GM19193 (cell line): ENCODE data around the gene MVB12A.

Experiments used
- POLR2A ChIP-seq: IDR thresholded peaks from 4 replicates; pipeline ENCODE4 v1.6.1; 2011; ENCODE audit not compliant: insufficient read depth, insufficient read length; ENCODE audit errors: extremely low read depth

Gene MVB12A

DNA sequence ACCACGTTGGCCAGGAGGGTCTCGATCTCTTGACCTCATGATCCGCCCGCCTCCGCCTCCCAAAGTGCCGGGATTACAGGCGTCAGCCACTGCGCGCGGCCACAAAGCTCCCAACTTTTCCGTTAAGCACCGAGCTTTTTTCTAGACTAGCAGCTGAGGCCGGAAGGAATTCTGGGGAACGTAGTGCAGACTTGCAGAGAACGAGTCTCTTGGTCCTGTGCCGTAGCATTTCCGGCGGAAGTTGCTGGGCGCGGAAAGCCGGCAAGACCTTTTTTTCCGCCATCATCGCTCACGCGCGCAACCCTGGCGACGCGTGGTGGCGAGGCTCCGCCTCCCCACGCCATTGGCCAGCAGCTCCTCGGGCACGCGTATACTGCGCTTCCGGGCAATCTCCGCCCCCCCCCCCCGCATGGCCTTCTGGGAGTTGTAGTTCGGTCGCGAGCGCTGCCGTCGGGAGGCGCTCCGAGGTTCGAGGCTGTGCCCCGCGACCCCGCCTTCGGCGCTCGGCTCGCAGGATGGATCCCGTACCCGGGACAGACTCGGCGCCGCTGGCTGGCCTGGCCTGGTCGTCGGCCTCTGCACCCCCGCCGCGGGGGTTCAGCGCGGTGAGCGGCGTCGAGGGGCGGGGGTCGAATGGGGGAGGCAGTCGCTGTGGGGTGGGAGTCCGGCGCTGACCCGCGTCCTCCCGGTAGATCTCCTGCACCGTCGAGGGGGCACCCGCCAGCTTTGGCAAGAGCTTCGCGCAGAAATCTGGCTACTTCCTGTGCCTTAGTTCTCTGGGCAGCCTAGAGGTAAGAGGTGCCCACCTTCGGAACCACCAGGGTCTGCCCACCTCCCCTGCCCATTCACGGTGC, at the start of gene MVB12A:
Gene MVB12A, plus strand, starts transcription at position 427 of the 854 bp plus-strand sequence. Its CDS starts 89 bp downstream, at position 516.
- TF ChIP-seq POLR2A: no peak

DNA sequence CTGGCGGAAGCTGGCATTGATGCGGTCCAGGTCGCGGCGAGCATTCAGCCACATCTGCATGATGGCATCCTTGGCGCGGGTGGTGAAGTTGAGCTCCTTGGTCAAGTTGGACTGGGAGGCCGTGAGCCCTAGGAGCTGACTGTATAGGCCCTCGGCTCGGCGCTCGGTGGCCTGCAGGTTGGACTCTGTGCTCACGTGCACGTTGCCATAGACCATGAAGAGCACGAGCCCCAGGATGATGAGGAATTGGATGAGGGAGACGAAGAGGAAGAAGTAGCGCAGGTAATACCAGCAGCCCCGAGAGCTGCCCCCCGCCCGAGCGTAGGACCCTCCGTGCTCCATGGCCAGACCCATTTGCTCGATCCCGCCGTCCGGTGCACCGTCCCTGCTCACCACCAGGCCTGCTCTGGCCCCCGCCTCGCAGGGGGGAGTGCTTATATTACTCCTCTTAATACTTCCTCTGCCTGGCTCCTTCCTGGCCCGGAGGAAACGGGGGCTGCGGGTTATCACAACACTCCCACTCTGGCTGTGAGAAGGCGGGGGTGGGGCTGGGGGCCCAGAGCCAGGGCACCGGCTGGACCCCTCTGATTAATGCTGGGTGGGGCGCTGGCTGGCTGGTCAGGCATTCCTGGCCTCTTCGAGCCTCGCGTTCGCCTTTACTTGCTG, 42.8 kb upstream of the MVB12A start, which contains the start of gene PLVAP:
Gene PLVAP, minus strand, starts transcription at position 408 of the 666 bp plus-strand sequence. Its CDS starts 54 bp downstream, at position 354.
- no peak for TF ChIP-seq POLR2A

DNA sequence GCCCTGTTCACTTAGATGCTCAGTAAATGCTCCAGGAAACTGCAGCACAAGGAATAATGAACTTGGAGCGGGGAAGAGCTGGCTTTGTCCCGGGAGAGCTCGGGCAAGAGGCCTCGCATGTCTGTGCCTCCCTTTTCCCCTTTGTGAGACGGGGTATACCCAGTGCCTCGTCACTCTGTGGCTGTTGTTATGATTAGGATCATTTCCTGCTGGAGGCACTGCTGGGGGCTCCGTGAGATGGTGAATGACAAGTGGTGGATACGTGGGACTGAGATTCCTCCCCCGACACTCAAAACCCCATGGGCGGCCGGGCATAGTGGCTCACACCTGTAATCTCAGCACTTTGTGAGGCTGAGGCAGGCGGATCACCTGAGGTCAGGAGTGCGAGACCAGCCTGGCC, 41.6 kb upstream of the MVB12A start:
- no peak for TF ChIP-seq POLR2A

- TF ChIP-seq POLR2A: no peak
These were observed 40.6 kb upstream of the MVB12A start for GRCh38 chr19:17379221-17379631.

- no peak for TF ChIP-seq POLR2A
These were observed 39.3 kb upstream of the MVB12A start for GRCh38 chr19:17380426-17381138.

GRCh38 chr19:17385878-17386611, 33.8 kb upstream of the MVB12A start:
- TF ChIP-seq POLR2A: no peak

DNA sequence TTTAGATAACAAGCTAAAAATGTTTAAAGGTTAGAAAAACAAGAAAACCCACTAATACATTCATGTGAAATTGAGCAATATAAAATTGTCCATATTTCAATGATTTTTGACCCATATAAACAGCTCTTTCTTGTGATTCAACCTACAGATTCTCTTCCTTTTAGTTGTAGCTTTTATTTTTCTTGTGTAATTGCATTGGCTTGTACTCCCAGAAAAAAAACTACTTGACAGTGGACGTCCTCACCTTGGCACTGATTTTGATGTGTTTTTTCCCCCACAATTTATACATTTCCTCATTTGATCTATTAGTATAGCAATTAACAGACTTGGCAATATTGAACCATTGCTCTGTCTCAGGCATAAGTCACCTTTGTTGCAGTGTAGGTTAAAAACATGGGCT, 30.6 kb upstream of the MVB12A start:
- TF ChIP-seq POLR2A: no peak

DNA sequence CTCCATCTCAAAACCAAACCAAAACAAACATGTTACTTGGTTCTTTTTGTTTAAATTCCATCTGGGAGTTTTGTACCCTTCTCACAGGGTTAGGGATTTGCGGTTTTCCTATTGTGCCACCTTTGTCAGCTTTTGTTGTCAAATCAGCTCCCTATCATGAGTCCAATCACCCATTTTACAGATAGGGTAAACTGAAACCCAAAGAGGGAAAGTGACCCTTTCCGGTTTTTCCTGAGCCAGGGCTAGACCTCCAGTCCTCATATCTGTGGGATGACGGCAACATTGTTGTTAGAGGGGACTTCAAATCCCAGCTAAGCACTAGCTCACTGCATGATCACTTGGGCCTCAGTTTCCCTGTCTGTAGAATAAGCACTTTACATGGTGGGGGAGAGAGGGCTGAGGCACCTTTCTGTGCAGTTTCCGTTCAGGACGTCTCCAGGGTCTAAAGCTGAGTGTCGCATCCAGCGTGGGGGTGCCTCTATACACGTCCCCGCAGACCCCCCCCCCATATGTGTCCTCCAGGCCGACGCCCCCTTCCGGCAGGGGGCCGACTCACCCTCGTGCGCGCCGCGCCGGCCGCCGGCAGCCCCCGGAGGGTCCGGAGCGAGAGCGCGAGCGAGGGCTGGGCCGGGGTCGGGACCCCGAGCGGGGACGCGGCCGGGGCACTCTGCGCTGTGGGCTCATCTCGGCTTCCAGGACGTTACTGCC, 29.7 kb upstream of the MVB12A start:
- TF ChIP-seq POLR2A: no peak

DNA sequence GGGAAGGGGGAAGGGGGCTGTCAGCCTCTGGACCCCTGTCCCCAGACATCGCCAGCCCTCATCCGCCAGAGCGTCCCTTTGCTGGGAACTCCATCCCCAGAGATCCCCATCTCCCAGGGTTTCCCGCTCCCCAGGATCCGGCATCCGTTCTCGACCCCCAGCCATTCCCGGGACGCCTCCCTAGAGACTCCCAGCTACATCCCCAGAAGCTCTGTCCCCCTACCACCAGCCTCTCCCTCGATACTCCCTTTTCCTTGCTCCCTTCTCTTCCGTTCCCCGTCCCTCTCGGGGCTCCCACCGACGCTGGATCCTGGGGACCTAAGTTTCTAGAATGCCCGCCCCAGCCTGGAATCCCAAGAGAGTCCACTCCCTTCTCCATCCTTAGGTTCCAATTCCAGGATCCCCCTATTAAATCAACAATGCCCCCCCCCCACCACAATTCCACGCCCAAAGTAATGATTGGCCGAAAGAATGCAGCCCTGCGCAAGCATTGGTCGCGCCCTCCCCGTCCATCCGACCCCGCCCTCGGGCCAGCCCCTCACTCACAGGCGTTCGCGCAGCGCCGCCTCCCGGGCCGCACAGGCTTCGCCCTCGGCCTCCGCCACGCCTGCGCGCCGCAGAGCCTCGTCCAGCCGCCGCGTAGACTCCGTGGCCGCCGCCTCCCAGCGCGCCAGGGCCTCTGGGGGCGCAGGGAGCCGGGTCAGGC, 29.0 kb upstream of the MVB12A start:
- peak; percentile 20 for TF ChIP-seq POLR2A

DNA sequence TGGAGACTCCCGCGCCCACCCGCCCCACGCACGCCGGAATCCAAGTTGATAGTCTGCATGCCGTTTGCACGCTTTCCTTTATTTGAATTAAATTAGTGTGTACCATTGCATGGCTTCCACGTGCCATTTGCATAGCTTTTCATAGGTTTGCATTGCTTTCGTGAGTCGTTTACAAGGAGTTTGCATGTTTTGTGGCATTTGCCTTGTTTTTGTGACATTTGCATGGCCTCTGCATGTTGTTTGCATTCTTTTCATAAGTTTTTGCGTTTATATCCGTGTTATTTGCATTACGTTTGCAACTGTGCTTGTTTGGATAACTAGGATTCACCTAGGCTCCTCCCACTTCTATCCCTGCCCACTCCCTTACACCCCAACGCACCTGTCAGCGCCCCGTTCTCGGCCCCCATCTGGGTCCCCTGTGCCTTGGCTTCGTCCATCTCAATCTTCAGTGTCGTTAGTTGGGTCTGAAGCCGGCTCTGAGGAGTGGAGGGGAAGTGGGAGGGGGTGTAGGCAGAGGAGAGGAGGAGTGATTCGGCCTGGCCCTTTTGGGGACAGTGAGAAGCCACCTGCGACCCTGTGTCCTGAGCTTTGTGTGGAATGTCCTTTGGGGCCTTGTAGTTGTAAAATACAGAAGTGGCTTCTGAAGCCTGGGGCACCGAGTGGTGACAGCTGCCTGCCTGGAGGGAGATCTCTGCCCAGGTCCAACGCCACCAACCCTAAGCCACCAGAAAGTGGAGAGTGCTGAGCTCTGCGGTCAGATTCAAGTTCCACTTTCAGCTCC, 28.3 kb upstream of the MVB12A start:
- TF ChIP-seq POLR2A: peak; percentile 4

DNA sequence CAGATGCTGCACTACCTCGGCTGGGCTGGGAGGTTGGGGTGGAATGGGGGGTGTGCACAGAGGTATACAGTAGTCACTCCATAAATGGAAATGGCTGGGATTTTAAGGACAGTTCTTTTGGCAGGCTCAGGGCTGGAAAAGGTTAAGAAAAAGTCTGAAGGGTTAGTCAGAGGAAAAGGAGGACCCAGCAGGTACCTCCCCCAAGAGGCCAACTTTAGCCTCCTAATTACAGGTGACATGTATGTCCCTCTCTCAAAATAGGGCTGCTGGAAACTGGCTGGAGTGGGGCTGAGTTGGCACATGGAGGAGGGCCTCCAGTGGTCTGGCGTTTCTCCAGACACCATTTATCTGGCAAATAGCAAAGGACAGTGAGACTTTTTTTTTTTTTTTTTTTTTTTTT, 26.8 kb upstream of the MVB12A start:
- TF ChIP-seq POLR2A: no peak

DNA sequence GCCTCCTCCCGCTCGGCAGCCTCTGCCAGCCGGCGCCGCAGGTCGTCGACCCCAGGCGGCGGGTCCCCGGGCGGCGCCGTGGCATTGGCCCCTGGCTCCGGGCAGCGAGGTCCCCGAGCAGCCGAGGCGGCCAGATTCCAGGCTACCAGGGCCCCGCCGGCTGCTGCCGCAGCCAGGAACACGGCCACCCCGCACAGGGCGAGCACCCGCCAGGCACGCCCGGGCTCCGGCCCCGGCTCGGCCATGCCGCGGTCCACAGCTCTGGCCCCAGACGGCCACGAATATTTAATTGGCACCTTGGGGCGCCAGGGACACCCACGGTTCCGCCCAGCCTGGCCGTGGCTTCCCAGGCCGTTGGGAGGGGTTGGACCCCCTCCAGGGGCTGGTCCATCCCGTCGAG, 25.9 kb upstream of the MVB12A start, which contains the start of gene CCDC194:
Gene CCDC194, minus strand, starts transcription at position 283 of the 400 bp plus-strand sequence. Its CDS starts 38 bp downstream, at position 245.
- peak; percentile 46 for TF ChIP-seq POLR2A
